Liver (tissue), 3 donors: Measurements from ENCODE around the gene BNC2.

Source experiments
- EGR1 ChIP-seq, 2 donors: IDR thresholded peaks; 2 replicates each; pipeline ENCODE4 v1.6.1; 2016 to 2018; ENCODE audit warnings: antibody characterized with exemption in 2 of 2, low read depth in 2 of 2
- JUND ChIP-seq, 2 donors: IDR thresholded peaks; 2 replicates each; pipeline ENCODE4 v1.6.1; 2016; ENCODE audit warnings: antibody characterized with exemption in 2 of 2
- MAX ChIP-seq: IDR thresholded peaks from 2 replicates; pipeline ENCODE4 v1.6.1; 2016; ENCODE audit warnings: antibody characterized with exemption
- RAD21 ChIP-seq, 2 donors: IDR thresholded peaks; 2 replicates each; pipeline ENCODE4 v1.6.1; 2016; ENCODE audit warnings: antibody characterized with exemption in 2 of 2, mild to moderate bottlenecking in 2 of 2
- SP1 ChIP-seq: IDR thresholded peaks from 2 replicates; pipeline ENCODE4 v1.6.1; 2018; ENCODE audit warnings: antibody characterized with exemption, mild to moderate bottlenecking
- TAF1 ChIP-seq: conservative IDR thresholded peaks from 2 replicates; pipeline ENCODE4 v1.6.1; 2016; ENCODE audit warnings: antibody characterized with exemption, mild to moderate bottlenecking
- TF ChIP-seq, protein P1 (sequence below): IDR thresholded peaks from 2 replicates; pipeline ENCODE4 v1.6.1; 2016; ENCODE audit warnings: antibody characterized with exemption, mild to moderate bottlenecking
- TF ChIP-seq, protein P2 (sequence below): fragments of 150-350 bp; IDR thresholded peaks from 2 replicates; pipeline ENCODE4 v1.5.1; 2017; ENCODE audit warnings: improper control_type of control experiment, low read depth, low read length; ENCODE audit not compliant: missing input control
- TF ChIP-seq, protein P3 (sequence below): IDR thresholded peaks from 2 replicates; pipeline ENCODE4 v1.6.1; 2016; ENCODE audit warnings: antibody characterized with exemption
- donor health status: healthy.
- donor health status: healthy.

DNA sequence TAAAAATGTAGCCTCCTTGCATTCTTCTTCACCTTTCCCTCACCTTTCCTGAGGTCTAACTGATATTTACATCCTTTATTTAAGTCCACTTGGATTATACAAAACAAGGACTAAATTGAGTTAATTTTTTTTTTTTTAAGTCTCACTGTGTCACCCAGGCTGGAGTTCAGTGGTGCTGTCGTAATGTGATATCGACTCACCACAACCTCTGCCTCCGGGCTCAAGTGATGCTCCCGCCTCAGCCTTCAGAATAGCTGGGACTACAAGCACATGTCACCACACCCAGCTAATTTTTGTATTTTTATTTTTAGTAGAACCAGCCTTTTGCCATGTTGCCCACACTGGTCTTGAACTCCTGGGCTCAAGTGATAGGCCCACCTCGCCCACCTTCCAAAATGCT lies 195.3 kb downstream of the BNC2 start:
- TF ChIP-seq, protein P1, sequence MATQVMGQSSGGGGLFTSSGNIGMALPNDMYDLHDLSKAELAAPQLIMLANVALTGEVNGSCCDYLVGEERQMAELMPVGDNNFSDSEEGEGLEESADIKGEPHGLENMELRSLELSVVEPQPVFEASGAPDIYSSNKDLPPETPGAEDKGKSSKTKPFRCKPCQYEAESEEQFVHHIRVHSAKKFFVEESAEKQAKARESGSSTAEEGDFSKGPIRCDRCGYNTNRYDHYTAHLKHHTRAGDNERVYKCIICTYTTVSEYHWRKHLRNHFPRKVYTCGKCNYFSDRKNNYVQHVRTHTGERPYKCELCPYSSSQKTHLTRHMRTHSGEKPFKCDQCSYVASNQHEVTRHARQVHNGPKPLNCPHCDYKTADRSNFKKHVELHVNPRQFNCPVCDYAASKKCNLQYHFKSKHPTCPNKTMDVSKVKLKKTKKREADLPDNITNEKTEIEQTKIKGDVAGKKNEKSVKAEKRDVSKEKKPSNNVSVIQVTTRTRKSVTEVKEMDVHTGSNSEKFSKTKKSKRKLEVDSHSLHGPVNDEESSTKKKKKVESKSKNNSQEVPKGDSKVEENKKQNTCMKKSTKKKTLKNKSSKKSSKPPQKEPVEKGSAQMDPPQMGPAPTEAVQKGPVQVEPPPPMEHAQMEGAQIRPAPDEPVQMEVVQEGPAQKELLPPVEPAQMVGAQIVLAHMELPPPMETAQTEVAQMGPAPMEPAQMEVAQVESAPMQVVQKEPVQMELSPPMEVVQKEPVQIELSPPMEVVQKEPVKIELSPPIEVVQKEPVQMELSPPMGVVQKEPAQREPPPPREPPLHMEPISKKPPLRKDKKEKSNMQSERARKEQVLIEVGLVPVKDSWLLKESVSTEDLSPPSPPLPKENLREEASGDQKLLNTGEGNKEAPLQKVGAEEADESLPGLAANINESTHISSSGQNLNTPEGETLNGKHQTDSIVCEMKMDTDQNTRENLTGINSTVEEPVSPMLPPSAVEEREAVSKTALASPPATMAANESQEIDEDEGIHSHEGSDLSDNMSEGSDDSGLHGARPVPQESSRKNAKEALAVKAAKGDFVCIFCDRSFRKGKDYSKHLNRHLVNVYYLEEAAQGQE = no peak
- TF ChIP-seq, protein P2, sequence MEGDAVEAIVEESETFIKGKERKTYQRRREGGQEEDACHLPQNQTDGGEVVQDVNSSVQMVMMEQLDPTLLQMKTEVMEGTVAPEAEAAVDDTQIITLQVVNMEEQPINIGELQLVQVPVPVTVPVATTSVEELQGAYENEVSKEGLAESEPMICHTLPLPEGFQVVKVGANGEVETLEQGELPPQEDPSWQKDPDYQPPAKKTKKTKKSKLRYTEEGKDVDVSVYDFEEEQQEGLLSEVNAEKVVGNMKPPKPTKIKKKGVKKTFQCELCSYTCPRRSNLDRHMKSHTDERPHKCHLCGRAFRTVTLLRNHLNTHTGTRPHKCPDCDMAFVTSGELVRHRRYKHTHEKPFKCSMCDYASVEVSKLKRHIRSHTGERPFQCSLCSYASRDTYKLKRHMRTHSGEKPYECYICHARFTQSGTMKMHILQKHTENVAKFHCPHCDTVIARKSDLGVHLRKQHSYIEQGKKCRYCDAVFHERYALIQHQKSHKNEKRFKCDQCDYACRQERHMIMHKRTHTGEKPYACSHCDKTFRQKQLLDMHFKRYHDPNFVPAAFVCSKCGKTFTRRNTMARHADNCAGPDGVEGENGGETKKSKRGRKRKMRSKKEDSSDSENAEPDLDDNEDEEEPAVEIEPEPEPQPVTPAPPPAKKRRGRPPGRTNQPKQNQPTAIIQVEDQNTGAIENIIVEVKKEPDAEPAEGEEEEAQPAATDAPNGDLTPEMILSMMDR = no peak
- TF ChIP-seq TAF1 (no peak), JUND (IDR thresholded peaks at IDR 0.05) (no peak), MAX (no peak), EGR1 (IDR thresholded peaks at IDR 0.05; ENCODE audit: low read depth in 2 of 2) (no peak), SP1 (no peak), RAD21 (IDR thresholded peaks at IDR 0.05) (no peak)
- TF ChIP-seq, protein P3, sequence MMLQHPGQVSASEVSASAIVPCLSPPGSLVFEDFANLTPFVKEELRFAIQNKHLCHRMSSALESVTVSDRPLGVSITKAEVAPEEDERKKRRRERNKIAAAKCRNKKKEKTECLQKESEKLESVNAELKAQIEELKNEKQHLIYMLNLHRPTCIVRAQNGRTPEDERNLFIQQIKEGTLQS = no peak
